HG02852 (cell line): ENCODE data around the gene BOLL.
"Not testable (repeated sequence)": the region's sequence is repeated elsewhere in the genome, so short reads cannot be mapped to it uniquely, and the experiment has no call there.

ENCODE experiments used
- ATAC-seq: cut with Tn5 transposase; IDR thresholded peaks from one replicate; pipeline ENCODE4 v1.9.1; 2021; ENCODE audit warnings: mild to moderate bottlenecking, moderate library complexity; ENCODE audit not compliant: unreplicated experiment

The BOLL gene

GRCh38 chr2:197798187-197798586 is 13.1 kb upstream of the BOLL start:
- ATAC-seq: no peak

GRCh38 chr2:197795277-197795676 is 10.2 kb upstream of the BOLL start:
- no peak for ATAC-seq

GRCh38 chr2:197793456-197793855 is 8.3 kb upstream of the BOLL start:
- no peak for ATAC-seq

GRCh38 chr2:197786010-197786877 is 1.1 kb upstream of the BOLL start:
- ATAC-seq: peak; percentile 70

- no peak for ATAC-seq
Measured at GRCh38 chr2:197782126-197782525, 3.0 kb downstream of the BOLL start.

- no peak for ATAC-seq
Measured at GRCh38 chr2:197779261-197779660, 5.9 kb downstream of the BOLL start.

- no peak for ATAC-seq
Measured at GRCh38 chr2:197777823-197778407, 7.2 kb downstream of the BOLL start.

- no peak for ATAC-seq
Measured at GRCh38 chr2:197760293-197760657, 24.8 kb downstream of the BOLL start.

GRCh38 chr2:197759625-197760292 is 25.4 kb downstream of the BOLL start:
- no peak for ATAC-seq

GRCh38 chr2:197759013-197759412 is 26.1 kb downstream of the BOLL start:
- ATAC-seq: no peak

- ATAC-seq: no peak
Measured at GRCh38 chr2:197740200-197740599, 44.9 kb downstream of the BOLL start.

- ATAC-seq: not testable (repeated sequence)
Measured at GRCh38 chr2:197728555-197729544, 56.3 kb downstream of the BOLL start.

GRCh38 chr2:197727011-197727410 is 58.1 kb downstream of the BOLL start:
- no peak for ATAC-seq

GRCh38 chr2:197717863-197718262 is 67.3 kb downstream of the BOLL start:
- no peak for ATAC-seq

- ATAC-seq: no peak
Measured at GRCh38 chr2:197713271-197713670, 71.8 kb downstream of the BOLL start.

GRCh38 chr2:197711578-197711977 is 73.5 kb downstream of the BOLL start:
- no peak for ATAC-seq

- peak; percentile 80 for ATAC-seq
Measured at GRCh38 chr2:197710424-197711042, 74.6 kb downstream of the BOLL start.

GRCh38 chr2:197709140-197709539 is 76.0 kb downstream of the BOLL start:
- ATAC-seq: not testable (repeated sequence)

GRCh38 chr2:197708331-197708730 is 76.8 kb downstream of the BOLL start:
- ATAC-seq: no peak
